ENCODE results near the gene ACSF3. TPM values are rescaled to one million over a fixed set of nuclear protein-coding genes. Genes with fewer than 3 reads are reported as not detected.

ACSF3 gene
- total RNA-seq, 1 donor from 2014 or later, result 14.5 TPM

- Histone ChIP-seq H3K9ac (no peak overlapping the region), H3K79me2 (ENCODE audit: low read depth) (peaks cover 20% of the 10 kb centered on the region)
Measured at GRCh38 chr16:89103156-89103555, 9.5 kb downstream of the ACSF3 start.

GRCh38 chr16:89103781-89104180, 10.1 kb downstream of the ACSF3 start:
- Histone ChIP-seq H4K20me1 (ENCODE audit: low read depth) (peaks cover 8% of the 10 kb centered on the region), H3K4me2 (no peak overlapping the region), H2AFZ (replicated peaks) (no peak overlapping the region), H3K4me1 (no peaks in the 10 kb centered on the region), H3K4me3 (no peak overlapping the region), H3K27me3 (no peaks in the 10 kb centered on the region), H3K9ac (no peak overlapping the region), H3K79me2 (ENCODE audit: low read depth) (peaks cover 14% of the 10 kb centered on the region), H3K9me3 (ENCODE audit: low read depth) (no peaks in the 10 kb centered on the region), H3F3A (ENCODE audit: low read depth) (no peaks in the 10 kb centered on the region), H3K36me3 (no peaks in the 10 kb centered on the region), H3K27ac (no peak overlapping the region)
- TF ChIP-seq EZH2 (IDR thresholded peaks at IDR 0.05) (no peak), EZH2phosphoT487 (IDR thresholded peaks at IDR 0.05) (no peak), CTCF (IDR thresholded peaks at IDR 0.05) (no peak)
- no peak overlapping the region for H3K4me3 Mint-ChIP-seq
- H3K27ac Mint-ChIP-seq, result no peak overlapping the region
- H3K9me3 Mint-ChIP-seq, result no peaks in the 10 kb centered on the region
- H3K36me3 Mint-ChIP-seq, result peaks cover 19% of the 10 kb centered on the region
- peaks cover 2% of the 10 kb centered on the region for H3K4me1 Mint-ChIP-seq
- H3K27me3 Mint-ChIP-seq (ENCODE audit: insufficient read depth, low read depth), result peaks cover 2% of the 10 kb centered on the region
- DNase-seq (ENCODE audit: low spot score), result no peak

More at GRCh38 chr16:89103156-89103555, 9.5 kb downstream of the ACSF3 start:
- peaks cover 3% of the 10 kb centered on the region for H3K4me1 ChIP-seq
- no peaks in the 10 kb centered on the region for H3K9me3 ChIP-seq (ENCODE audit: low read depth)
- Mint-ChIP-seq H3K9me3 (no peaks in the 10 kb centered on the region), H3K27me3 (ENCODE audit: insufficient read depth, low read depth) (peaks cover 2% of the 10 kb centered on the region), H3K27ac (no peak overlapping the region), H3K4me3 (no peak overlapping the region), H3K36me3 (peaks cover 12% of the 10 kb centered on the region), H3K4me1 (peaks cover 7% of the 10 kb centered on the region)
- no peak overlapping the region for H3K4me2 ChIP-seq
- DNase-seq (ENCODE audit: low spot score), result no peak
- H3K4me3 ChIP-seq, result no peak overlapping the region
- H3F3A ChIP-seq (ENCODE audit: low read depth), result peaks cover under 1% of the 10 kb centered on the region
- H2AFZ ChIP-seq (replicated peaks), result no peak overlapping the region
- TF ChIP-seq CTCF (IDR thresholded peaks at IDR 0.05) (no peak), EZH2phosphoT487 (IDR thresholded peaks at IDR 0.05) (no peak), EZH2 (IDR thresholded peaks at IDR 0.05) (no peak)
- peaks cover 14% of the 10 kb centered on the region for H4K20me1 ChIP-seq (ENCODE audit: low read depth)
- no peak overlapping the region for H3K27ac ChIP-seq
- H3K27me3 ChIP-seq, result no peaks in the 10 kb centered on the region
- H3K36me3 ChIP-seq, result no peaks in the 10 kb centered on the region

- DNase-seq (ENCODE audit: low spot score), result no peak
- no peak overlapping the region for H3K4me3 Mint-ChIP-seq
- H3K27me3 ChIP-seq, result no peaks in the 10 kb centered on the region
- H3K9me3 ChIP-seq (ENCODE audit: low read depth), result no peaks in the 10 kb centered on the region
- H4K20me1 ChIP-seq (ENCODE audit: low read depth), result peaks cover 3% of the 10 kb centered on the region
- H3K79me2 ChIP-seq (ENCODE audit: low read depth), result peaks cover 9% of the 10 kb centered on the region
- H3F3A ChIP-seq (ENCODE audit: low read depth), result no peaks in the 10 kb centered on the region
- H3K27ac Mint-ChIP-seq, result no peak overlapping the region
- no peak overlapping the region for H3K9ac ChIP-seq
- H3K4me1 ChIP-seq, result no peaks in the 10 kb centered on the region
- no peak overlapping the region for H3K4me3 ChIP-seq
- H2AFZ ChIP-seq (replicated peaks), result no peak overlapping the region
- H3K9me3 Mint-ChIP-seq, result no peaks in the 10 kb centered on the region
- peaks cover 1% of the 10 kb centered on the region for H3K4me1 Mint-ChIP-seq
- no peaks in the 10 kb centered on the region for H3K36me3 ChIP-seq
- TF ChIP-seq CTCF (IDR thresholded peaks at IDR 0.05) (no peak), EZH2phosphoT487 (IDR thresholded peaks at IDR 0.05) (no peak), EZH2 (IDR thresholded peaks at IDR 0.05) (no peak)
- peaks cover 19% of the 10 kb centered on the region for H3K36me3 Mint-ChIP-seq
- H3K27me3 Mint-ChIP-seq (ENCODE audit: insufficient read depth, low read depth), result peaks cover 2% of the 10 kb centered on the region
- no peak overlapping the region for H3K27ac ChIP-seq
- no peak overlapping the region for H3K4me2 ChIP-seq
Measured at GRCh38 chr16:89104303-89104702, 10.7 kb downstream of the ACSF3 start.

Data from neural progenitor cell (in vitro differentiated cells).